HL-60 (cell line): ENCODE results near the gene ZNF70.

Experiments used
- DNase-seq, 2 experiments: peaks; one replicate each; pipeline ENCODE4 v3.0.0-alpha.2; 2010 to 2020; ENCODE audit warnings: low read depth in 1 of 2, low spot score in 1 of 2
- H3K27ac ChIP-seq: fragments of 250-450 bp; sonication (Bioruptor Pico); replicated peaks from 2 replicates; pipeline ENCODE4 v1.5.1; 2020; ENCODE audit warnings: mild to moderate bottlenecking, moderate library complexity
- H3K27me3 ChIP-seq: fragments of 250-450 bp; sonication (Bioruptor Pico); 2 replicates; pipeline ENCODE4 v1.5.1; 2021; ENCODE audit warnings: mild to moderate bottlenecking, moderate library complexity; ENCODE audit not compliant: insufficient read depth, poor library complexity, severe bottlenecking
- H3K4me3 ChIP-seq: replicated peaks from 2 replicates; pipeline ENCODE4 v1.5.1; 2011; ENCODE audit warnings: mild to moderate bottlenecking, control low read depth, low read length; ENCODE audit not compliant: insufficient read depth
- GABPA ChIP-seq: IDR thresholded peaks from 2 replicates; pipeline ENCODE4 v1.6.1; 2012; ENCODE audit warnings: low read depth
- POLR2AphosphoS5 ChIP-seq: IDR thresholded peaks from 2 replicates; pipeline ENCODE4 v1.6.1; 2012; ENCODE audit warnings: low read depth
- SPI1 ChIP-seq: IDR thresholded peaks from 2 replicates; pipeline ENCODE4 v1.6.1; 2012; ENCODE audit warnings: low read depth, mild to moderate bottlenecking, borderline replicate concordance
- TF ChIP-seq, protein P1 (sequence below): IDR thresholded peaks from 2 replicates; pipeline ENCODE4 v1.6.1; 2012; ENCODE audit warnings: low read depth; ENCODE audit not compliant: insufficient replicate concordance
- TF ChIP-seq, protein P2 (sequence below): IDR thresholded peaks from one replicate; pipeline ENCODE4 v1.5.1; 2011; ENCODE audit warnings: low read length, control low read depth, inconsistent platforms; ENCODE audit not compliant: insufficient read depth

The ZNF70 gene

DNA sequence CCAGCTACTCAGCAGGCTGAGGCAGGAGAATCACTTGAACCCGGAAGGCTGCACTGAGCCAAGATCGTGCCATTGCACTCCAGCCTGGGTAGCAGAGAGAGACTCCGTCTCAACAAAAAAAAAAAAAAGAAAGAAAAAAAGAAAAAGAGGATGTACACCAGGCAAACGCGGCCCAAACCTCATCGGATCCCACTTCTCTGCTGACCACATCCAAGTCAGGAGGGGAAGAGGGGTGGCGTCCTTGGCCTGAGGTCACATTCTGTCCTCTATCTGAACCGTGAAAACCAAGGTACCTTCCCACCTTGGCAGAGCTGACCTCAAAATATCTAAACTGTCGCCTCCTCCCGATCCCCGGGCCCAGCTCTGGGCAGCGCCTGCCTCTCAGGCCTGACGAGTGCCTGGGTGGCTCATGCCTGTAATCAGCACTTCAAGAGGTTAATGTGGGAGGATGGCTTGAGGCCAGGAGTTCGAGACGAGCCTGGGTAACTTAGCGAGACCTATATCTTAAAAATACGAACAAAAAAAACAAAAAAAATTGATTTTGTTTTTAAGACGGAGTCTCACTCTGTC lies 35.0 kb downstream of the ZNF70 start:
- Histone ChIP-seq H3K4me3 (peak overlapping the region; percentile 85), H3K27me3 (no peaks in the 10 kb centered on the region), H3K27ac (peak overlapping the region; percentile 69)
- peak in 1 of 2 experiments; percentile 57 for DNase-seq
- no peak for TF ChIP-seq GABPA
- no peak for TF ChIP-seq POLR2AphosphoS5
- TF ChIP-seq, protein P1, sequence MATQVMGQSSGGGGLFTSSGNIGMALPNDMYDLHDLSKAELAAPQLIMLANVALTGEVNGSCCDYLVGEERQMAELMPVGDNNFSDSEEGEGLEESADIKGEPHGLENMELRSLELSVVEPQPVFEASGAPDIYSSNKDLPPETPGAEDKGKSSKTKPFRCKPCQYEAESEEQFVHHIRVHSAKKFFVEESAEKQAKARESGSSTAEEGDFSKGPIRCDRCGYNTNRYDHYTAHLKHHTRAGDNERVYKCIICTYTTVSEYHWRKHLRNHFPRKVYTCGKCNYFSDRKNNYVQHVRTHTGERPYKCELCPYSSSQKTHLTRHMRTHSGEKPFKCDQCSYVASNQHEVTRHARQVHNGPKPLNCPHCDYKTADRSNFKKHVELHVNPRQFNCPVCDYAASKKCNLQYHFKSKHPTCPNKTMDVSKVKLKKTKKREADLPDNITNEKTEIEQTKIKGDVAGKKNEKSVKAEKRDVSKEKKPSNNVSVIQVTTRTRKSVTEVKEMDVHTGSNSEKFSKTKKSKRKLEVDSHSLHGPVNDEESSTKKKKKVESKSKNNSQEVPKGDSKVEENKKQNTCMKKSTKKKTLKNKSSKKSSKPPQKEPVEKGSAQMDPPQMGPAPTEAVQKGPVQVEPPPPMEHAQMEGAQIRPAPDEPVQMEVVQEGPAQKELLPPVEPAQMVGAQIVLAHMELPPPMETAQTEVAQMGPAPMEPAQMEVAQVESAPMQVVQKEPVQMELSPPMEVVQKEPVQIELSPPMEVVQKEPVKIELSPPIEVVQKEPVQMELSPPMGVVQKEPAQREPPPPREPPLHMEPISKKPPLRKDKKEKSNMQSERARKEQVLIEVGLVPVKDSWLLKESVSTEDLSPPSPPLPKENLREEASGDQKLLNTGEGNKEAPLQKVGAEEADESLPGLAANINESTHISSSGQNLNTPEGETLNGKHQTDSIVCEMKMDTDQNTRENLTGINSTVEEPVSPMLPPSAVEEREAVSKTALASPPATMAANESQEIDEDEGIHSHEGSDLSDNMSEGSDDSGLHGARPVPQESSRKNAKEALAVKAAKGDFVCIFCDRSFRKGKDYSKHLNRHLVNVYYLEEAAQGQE = no peak
- TF ChIP-seq SPI1 = no peak; the same call in 1 of the 2 replicates
- TF ChIP-seq, protein P2, sequence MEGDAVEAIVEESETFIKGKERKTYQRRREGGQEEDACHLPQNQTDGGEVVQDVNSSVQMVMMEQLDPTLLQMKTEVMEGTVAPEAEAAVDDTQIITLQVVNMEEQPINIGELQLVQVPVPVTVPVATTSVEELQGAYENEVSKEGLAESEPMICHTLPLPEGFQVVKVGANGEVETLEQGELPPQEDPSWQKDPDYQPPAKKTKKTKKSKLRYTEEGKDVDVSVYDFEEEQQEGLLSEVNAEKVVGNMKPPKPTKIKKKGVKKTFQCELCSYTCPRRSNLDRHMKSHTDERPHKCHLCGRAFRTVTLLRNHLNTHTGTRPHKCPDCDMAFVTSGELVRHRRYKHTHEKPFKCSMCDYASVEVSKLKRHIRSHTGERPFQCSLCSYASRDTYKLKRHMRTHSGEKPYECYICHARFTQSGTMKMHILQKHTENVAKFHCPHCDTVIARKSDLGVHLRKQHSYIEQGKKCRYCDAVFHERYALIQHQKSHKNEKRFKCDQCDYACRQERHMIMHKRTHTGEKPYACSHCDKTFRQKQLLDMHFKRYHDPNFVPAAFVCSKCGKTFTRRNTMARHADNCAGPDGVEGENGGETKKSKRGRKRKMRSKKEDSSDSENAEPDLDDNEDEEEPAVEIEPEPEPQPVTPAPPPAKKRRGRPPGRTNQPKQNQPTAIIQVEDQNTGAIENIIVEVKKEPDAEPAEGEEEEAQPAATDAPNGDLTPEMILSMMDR = no peak

DNA sequence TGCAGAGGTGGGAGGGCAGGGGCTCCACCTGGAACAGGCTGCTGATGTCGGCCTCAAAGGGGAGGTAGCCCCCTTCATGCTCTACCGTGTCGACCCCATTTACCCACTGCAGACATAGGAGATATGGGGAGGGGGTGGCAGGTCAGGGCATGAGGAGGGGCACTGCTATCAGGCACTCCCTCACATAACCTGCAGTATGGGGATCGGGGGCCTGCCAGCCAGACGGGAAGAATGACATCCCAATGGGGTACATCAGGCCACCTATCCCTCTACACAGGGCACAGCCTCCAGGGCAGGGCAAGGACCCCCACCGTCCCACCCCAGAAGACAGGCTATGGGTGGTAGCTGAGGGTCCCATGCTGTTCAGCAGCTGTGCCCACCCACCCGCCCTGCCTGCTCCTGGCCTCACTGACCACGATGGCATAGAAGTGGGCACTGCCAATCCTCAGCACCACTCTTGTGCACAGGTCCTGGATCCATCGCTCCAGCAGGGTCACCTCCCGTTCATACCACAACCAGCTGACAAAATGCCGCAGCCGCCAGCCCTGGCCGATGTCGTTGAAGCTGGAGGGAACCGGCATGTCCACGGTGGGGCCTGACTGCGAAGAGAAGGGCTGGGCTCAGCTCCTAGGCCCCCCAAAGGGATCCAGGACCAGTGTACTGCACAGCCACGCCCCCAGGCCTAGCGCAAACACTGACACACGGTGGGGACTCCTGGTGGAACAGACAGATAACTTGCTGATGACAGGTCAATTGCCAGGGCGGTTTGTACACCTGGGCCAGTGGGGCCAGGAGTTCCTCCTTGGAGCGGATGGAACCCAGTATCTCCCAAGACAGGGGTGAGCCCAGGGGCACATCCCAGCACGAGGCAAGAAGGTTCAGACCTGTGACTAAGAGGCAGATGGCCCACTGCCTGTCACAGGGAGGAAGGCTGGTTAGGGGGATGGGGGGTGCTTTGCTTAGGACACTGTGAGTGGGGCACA lies 36.0 kb downstream of the ZNF70 start:
- H3K27ac ChIP-seq = no peak overlapping the region
- no peak for DNase-seq
- no peak overlapping the region for H3K4me3 ChIP-seq
- H3K27me3 ChIP-seq = no peaks in the 10 kb centered on the region
- TF ChIP-seq POLR2AphosphoS5 = no peak
- TF ChIP-seq SPI1 = no peak
- TF ChIP-seq, protein P2 = no peak
- TF ChIP-seq, protein P1 = no peak
- TF ChIP-seq GABPA = no peak

DNA sequence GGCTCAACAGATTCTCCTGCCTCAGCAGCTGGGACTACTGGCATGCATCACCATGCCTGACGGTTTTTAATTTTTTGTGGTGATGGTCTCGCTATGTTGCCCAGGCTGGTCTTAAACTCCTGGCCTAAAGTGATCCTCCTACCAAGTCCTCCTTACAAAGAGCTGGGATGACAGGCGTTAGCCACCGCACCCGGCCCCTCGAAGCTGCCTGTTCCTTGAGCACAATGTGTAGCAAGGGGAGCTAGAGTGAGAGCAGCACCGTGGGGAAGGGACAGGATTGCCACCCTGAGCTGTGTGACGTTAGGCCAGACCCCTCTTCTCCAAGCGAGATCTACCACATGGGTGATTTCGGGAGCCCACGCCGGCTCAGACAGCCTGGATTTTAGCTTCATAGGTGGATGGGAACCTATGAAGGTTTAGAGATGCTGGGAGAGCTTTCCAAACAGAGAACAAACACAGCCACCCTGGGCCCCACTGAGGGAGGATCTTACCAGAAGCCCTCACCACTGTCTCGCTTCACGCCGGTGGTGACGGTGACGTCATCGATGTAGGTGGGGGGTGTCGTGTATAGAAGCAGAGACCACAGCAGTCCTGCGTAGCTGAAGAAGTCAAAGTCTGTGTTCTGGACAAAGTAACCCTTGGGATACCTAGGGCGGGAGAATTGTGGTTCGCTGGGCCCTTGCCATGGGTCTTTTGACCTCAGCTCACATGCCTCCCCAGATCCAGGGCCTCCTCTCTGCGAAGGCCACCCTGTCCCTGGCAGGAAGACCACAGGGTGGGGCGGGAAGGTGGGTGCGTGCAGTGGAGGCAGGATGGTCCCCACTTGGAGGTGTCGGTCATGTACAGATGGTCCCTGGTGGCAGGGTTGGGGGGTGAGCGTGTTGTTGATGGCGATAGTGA lies 37.0 kb downstream of the ZNF70 start:
- TF ChIP-seq POLR2AphosphoS5 = no peak
- TF ChIP-seq SPI1 = no peak
- TF ChIP-seq, protein P2 = no peak
- DNase-seq = no peak
- Histone ChIP-seq H3K27me3 (no peaks in the 10 kb centered on the region), H3K27ac (no peak overlapping the region), H3K4me3 (no peak overlapping the region)
